HG03025 (cell line): ENCODE measurements around the gene LIPE.

Source experiments
- ATAC-seq: cut with Tn5 transposase; IDR thresholded peaks from one replicate; pipeline ENCODE4 v1.9.1; 2021; ENCODE audit warnings: mild to moderate bottlenecking, moderate library complexity; ENCODE audit not compliant: unreplicated experiment, low FRiP score

The LIPE gene

DNA sequence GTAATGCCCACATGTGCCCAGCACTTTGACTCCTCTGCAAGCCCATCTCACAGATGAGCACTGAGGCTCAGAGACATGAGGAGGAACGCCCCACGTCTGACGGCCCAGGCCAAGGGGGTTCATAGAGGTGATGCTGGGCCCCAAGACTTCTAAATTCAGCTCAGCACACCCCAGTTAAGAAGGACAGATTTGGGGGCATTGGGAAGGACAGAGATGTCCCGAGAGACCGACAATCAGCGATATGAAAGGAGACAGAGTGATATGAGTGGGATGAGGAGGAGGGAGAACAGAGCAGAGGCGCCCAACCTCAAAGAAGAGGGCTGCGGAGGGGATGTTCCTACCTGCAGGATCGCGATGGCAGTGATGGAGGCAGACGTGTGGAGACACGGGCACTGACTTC, 37.3 kb downstream of the LIPE start, which contains the start of gene CNFN:
Gene CNFN, minus strand, starts transcription at position 399 of the 400 bp plus-strand sequence. CDS start 1,260 bp downstream, outside the sequence.
- ATAC-seq: no peak

DNA sequence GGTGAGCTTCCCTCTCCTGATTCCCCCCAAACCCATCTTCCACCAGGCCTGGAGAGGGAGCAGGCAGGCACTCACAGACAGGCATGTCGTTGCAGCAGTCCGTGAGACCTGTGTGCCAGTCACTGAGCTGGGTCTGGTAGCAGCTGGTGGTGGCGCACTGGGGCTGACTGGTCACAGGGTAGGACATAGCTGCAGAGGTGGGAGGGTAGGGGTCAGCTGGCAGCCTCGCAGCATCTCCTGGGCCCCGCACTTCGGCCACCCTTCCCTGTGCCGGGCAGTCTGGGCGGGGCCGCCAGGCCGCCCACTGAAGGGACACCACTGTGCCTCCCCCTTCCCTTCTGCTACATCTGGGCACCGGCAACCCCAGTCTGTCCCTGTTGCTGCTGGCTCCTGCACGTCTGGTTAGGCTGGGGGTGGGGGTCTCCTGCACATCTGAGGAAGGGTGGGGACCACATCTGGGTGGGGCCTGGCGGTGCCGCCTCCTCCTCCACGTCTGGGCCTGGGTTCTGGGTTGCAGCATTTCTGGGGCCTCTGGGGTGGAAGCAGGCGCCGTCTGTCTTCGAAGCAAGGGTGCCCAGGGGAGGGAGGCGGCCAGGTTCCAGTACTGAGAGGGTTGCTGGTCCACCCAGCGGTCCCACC, 38.2 kb downstream of the LIPE start:
- no peak for ATAC-seq

DNA sequence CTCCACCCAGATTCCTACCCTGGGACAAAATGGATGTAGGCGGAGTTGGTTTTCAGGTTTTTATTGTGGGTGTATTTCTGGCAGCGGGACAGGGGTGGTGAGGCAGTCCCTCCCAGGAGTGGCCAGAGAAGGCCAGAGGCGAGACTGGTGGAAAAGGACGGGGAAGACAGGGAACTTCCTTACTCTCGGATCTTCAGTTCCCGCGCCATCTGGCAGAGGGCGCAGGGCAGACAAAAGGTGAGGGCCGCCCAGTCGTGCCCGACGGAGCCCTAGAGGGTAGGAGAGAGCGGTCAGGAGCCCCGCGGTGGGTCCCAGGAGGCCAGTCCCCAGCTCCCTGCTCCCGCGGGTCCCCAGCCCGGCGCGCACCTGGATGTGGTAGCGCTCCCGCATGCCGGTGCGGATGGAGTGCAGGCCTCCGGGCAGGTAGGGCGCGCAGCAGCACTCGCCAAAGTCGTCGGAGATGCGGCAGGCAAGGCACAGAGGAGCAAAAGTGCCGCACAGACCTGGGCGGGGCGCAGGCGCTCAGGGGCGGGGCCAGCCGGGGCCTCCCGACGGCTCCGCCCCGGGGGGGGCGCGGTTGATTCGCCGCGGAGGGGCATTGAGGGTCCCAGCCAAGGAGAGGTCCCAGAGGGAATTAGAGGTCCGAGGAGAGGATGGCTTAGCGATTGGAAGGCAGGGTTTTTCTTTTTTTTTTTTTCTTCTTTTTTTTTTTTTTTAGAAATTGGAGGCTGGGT, 40.0 kb downstream of the LIPE start:
- ATAC-seq: no peak

- ATAC-seq: no peak
These were observed 47.0 kb downstream of the LIPE start for GRCh38 chr19:42380155-42380554.

DNA sequence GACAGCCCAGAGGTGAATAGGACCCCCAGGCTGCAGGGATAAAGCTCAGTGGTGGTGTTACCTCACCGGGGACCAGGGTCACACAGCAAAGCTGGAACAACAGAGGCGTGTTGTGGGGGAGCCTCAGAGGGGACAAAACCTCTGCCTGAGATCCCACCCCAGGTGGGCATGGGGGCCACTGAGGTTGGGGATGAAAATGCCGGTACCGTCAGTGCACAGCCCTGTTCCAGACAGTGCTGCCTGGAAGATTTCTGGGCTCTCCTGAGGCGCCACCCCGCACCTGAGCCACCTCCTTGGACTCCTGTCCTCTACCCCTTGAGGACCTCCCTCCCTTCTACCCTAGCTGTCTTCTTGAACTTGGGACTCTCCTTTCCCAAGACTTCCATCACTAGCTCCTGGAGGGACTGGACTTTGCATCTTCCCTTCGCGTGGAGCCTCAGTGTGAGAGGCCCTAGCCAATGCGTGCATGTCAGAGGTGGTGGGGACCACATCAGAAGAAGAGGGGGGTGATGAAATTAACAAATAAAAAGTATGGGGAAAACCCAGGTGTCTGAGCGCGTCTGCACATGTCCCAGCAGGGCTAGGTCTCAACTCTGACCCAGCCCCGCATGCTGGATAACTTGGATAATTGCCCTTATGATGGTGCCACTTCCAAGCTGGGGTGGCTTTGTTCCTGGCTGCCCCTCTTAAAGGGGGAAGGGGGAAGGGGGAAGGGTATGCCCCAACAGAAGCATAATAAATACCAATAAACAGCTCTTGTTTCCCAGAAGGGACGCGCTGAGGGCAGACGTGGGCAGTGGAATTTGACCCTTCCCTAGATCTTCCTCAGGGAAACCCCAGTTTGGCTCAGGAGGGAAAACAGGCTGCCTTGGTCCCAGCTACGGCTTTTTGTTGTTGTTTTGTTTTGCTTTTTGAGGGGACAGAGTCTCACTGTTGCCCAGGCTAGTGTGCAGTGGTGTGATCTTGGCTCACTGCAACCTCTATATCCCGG, 48.7 kb downstream of the LIPE start:
- no peak for ATAC-seq

GRCh38 chr19:42376177-42376555, 51.0 kb downstream of the LIPE start:
- ATAC-seq: no peak

GRCh38 chr19:42375415-42376176, 51.6 kb downstream of the LIPE start:
- ATAC-seq: no peak

- ATAC-seq: no peak
These were observed 52.3 kb downstream of the LIPE start for GRCh38 chr19:42374826-42375376.

- no peak for ATAC-seq
These were observed 56.5 kb downstream of the LIPE start for GRCh38 chr19:42370626-42371175.

GRCh38 chr19:42370068-42370520, 57.1 kb downstream of the LIPE start:
- no peak for ATAC-seq

GRCh38 chr19:42369433-42370067, 57.6 kb downstream of the LIPE start:
- ATAC-seq: no peak

GRCh38 chr19:42368765-42369164, 58.4 kb downstream of the LIPE start:
- no peak for ATAC-seq

DNA sequence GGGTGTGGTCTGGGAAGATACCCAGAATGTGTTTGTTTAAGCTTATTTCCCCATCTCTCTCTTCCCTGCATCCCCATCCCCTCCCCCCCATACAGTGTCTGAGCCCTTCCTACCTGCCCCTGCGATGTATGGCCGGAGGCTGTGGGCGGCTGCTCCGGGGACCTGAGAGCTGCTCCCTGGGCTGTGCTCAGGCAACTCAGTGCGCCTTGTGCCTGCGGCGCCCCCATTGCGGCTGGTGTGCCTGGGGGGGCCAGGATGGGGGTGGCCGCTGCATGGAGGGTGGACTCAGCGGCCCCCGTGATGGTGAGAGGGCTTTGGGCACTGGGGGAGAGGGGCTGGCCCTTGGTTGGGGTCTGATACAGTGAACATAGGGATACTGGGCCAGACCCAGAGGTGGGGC, 58.8 kb downstream of the LIPE start:
- no peak for ATAC-seq

DNA sequence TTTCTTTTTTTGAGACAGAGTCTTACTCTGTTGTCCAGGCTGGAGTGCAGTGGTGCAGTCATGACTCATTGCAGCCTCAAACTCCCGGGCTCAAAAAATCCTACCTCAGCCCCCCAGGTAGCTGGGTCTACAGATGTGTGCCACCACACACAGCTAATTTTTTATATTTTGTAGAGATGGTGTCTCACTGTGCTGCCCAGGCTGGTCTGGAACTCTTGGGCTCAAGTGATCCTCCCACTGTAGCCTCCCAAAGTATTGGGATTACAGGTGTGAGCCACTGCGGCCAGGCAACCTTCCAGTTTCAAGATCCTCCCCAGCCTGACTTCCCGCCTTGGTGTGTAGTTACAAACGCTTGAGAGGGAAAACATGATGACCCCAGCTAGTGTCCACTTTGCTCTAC, 59.3 kb downstream of the LIPE start:
- ATAC-seq: no peak

GRCh38 chr19:42366673-42367072, 60.5 kb downstream of the LIPE start:
- no peak for ATAC-seq

DNA sequence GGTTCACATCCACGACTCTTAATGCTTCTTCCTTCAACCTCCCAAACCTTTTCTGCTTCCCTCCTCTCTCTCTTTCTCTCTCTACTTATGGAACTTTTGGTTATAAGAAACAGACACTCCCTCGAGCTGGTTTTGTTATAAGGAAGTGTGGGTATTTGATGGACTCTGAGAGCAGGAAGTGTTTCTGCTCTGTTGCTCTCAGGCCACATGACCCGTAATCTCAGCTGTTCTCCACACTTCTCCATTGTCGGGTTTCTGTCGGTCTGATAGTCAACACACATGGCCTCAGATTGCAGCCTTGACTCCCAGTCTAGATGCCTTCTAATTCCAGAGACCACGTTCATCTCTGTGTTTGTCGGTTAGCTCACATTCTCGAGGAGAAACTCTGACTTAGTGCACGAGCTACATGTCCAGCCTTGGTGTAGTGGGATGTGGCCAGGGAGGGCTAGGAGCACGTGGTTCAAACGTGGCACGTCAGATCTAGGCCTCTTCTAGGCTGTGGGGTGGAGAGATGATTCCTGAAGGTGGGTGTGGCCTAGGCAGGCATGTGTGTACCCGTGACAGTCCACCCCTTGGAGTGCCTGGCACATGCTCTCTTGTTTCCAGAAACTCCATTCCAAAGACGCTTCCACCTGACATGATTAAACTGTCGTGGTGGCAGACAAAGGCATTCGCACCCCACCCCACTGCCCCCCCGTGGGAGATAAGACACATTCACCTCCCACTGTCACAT, 63.4 kb downstream of the LIPE start:
- ATAC-seq: no peak

DNA sequence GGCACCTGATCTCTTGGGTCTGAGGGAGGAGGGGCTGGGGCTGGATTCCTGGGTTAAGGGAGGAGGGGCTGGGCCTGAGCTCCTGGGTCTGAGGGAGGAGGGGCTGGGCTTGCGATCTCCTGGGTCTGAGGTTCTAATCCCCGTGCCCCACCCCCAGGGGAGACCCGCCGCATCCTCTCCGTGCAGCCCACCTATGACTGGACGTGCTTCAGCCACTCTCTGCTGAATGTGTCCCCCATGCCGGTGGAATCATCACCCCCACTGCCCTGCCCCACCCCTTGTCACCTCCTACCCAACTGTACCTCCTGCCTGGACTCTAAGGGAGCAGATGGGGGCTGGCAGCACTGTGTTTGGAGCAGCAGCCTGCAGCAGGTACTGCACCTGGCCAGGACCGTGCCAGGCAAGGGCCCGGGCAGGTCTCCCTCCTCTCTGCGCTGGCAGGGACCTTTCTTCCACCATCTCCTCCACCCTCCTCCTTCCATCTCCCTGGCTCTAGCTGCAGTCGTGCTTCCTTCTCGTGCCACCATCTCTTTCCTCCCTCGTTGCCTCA, 64.2 kb downstream of the LIPE start:
- no peak for ATAC-seq

DNA sequence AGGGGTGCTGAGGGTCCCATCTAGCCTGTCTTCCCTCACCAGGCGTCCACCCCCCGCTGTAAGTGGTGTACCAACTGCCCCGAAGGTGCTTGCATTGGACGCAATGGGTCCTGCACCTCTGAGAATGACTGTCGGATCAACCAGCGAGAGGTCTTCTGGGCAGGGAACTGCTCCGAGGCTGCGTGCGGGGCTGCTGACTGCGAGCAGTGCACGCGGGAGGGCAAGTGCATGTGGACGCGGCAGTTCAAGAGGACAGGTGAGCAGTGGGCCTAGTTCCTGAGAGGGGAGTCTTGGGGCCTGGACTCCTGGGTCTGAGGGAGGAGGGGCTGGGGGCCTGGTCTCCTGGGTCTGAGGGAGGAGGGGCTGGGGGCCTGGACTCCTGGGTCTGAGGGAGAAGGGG, 64.8 kb downstream of the LIPE start:
- no peak for ATAC-seq
